OCI-LY7 (cell line): ENCODE measurements around the gene FAM151A. TPM values are rescaled to one million over a fixed set of nuclear protein-coding genes. Genes with fewer than 3 reads are reported as not detected.

Experiments used
- BruUV-seq: library from RNA; stranded (reverse); fragments of 400-500 nt; replicated peaks from 2 replicates; lab custom pipeline; 2021; lab: Mats Ljungman, UMichigan
- CTCF ChIA-PET: fragments of 300-600 bp; sonication (Branson Sonifier 250); formaldehyde crosslinking; loops from one replicate; lab custom pipeline; 2022; ENCODE audit warnings: antibody characterized with exemption; ENCODE audit not compliant: unreplicated experiment; lab: Charles Lee
- POLR2A ChIA-PET: fragments of 300-600 bp; sonication (Branson Sonifier 250); formaldehyde crosslinking; loops from one replicate; lab custom pipeline; 2022; ENCODE audit warnings: antibody characterized with exemption; lab: Charles Lee
- DNase-seq: peaks from one replicate; pipeline ENCODE4 v3.0.0-alpha.2; 2015; ENCODE audit warnings: low spot score
- H2AFZ ChIP-seq: fragments of 200-600 bp; sonication (generic), shearing (Covaris generic); 2 replicates; pipeline ENCODE4 v1.6.1; 2014; ENCODE audit warnings: mild to moderate bottlenecking, antibody characterized with exemption, low read length, moderate library complexity
- H3K27ac ChIP-seq: fragments of 200-600 bp; sonication (generic); 2 replicates; pipeline ENCODE4 v1.5.1; 2014; ENCODE audit warnings: mixed run types, low read depth, mild to moderate bottlenecking, moderate library complexity, low read length, inconsistent platforms; ENCODE audit not compliant: poor library complexity, severe bottlenecking
- H3K36me3 ChIP-seq: fragments of 200-600 bp; sonication (generic); 2 replicates; pipeline ENCODE4 v1.6.1; 2014; ENCODE audit warnings: mild to moderate bottlenecking, antibody characterized with exemption, low read length, moderate library complexity, mixed read lengths; ENCODE audit not compliant: insufficient read depth
- H3K4me1 ChIP-seq: fragments of 200-600 bp; sonication (generic); 2 replicates; pipeline ENCODE4 v1.5.1; 2014; ENCODE audit warnings: mild to moderate bottlenecking, low read length; ENCODE audit not compliant: insufficient read depth, poor library complexity, severe bottlenecking
- H3K4me2 ChIP-seq: fragments of 200-600 bp; sonication (generic); 2 replicates; pipeline ENCODE4 v1.6.1; 2014; ENCODE audit warnings: mild to moderate bottlenecking, low read length
- H3K4me3 ChIP-seq: fragments of 200-600 bp; sonication (generic); 2 replicates; pipeline ENCODE4 v1.5.1; 2014; ENCODE audit warnings: mild to moderate bottlenecking, low read depth, low read length; ENCODE audit not compliant: poor library complexity, severe bottlenecking
- H3K79me2 ChIP-seq: fragments of 200-600 bp; sonication (generic); 2 replicates; pipeline ENCODE4 v1.6.1; 2016; ENCODE audit warnings: low read depth, mild to moderate bottlenecking, low read length, moderate library complexity, mixed read lengths; ENCODE audit not compliant: insufficient read depth
- H3K9me2 ChIP-seq: fragments of 200-600 bp; sonication (generic); 2 replicates; pipeline ENCODE4 v1.6.1; 2016; ENCODE audit warnings: mild to moderate bottlenecking, low read length, mixed read lengths; ENCODE audit not compliant: insufficient read depth
- H3K9me3 ChIP-seq: fragments of 200-600 bp; sonication (generic); 2 replicates; pipeline ENCODE4 v1.6.1; 2014; ENCODE audit warnings: mild to moderate bottlenecking, mixed run types, low read length, mixed read lengths
- H4K20me1 ChIP-seq: fragments of 200-600 bp; sonication (generic); 2 replicates; pipeline ENCODE4 v1.6.1; 2014; ENCODE audit warnings: mild to moderate bottlenecking, antibody characterized with exemption, low read length, moderate library complexity, mixed read lengths; ENCODE audit not compliant: insufficient read depth
- EZH2phosphoT487 ChIP-seq: fragments of 200-600 bp; sonication (generic); IDR thresholded peaks from 2 replicates; pipeline ENCODE4 v1.6.1; 2018; ENCODE audit warnings: low read depth, borderline replicate concordance, mild to moderate bottlenecking, mixed run types, antibody characterized with exemption, low read length, moderate library complexity, mixed read lengths
- intact Hi-C: fragments of 100-400 bp; cut with micrococcal nuclease; formaldehyde crosslinking; loops from one replicate; pipeline ENCODE4 v1.10.0; 2022; ENCODE audit not compliant: unreplicated experiment
- total RNA-seq, 2 experiments: library from RNA; depleted of rRNA in 1 of 2; stranded (reverse); fragments of >200 nt in 1 of 2; shearing (Covaris generic) in 1 of 2; gene quantifications; 2 replicates each; pipeline ENCODE4 v1.2.3, GENCODE V29; 2014 to 2022
- TF ChIP-seq, protein P1 (sequence below): fragments of 200-600 bp; sonication (generic); conservative IDR thresholded peaks from 2 replicates; pipeline ENCODE4 v1.5.1; 2014; ENCODE audit warnings: mild to moderate bottlenecking, antibody characterized with exemption, low read length, moderate library complexity, mixed read lengths

The FAM151A gene
- total RNA-seq, 2 experiments from 2014 or later = not detected

DNA sequence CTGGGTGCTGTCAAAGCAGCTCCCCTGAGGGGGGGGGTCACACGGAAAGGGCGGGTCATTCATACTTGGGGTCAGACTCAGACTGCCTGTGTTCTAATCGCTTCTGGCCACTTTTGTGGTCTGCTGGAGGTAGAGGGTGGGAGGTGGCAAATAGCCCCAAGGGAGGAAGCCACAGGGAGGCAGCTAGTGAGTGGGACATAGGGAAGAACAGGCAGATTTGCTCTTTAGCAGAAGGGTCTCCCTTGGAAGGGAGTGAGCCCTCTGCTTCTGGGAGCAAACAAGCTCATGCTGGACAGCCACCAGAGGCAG lies 50.8 kb downstream of the FAM151A start:
- H2AFZ ChIP-seq = no peak overlapping the region; the same call in 1 of the 2 replicates
- no peaks in the 10 kb centered on the region for H4K20me1 ChIP-seq
- H3K36me3 ChIP-seq = no peaks in the 10 kb centered on the region
- peaks cover 9% of the 10 kb centered on the region for H3K4me1 ChIP-seq
- TF ChIP-seq, protein P1, sequence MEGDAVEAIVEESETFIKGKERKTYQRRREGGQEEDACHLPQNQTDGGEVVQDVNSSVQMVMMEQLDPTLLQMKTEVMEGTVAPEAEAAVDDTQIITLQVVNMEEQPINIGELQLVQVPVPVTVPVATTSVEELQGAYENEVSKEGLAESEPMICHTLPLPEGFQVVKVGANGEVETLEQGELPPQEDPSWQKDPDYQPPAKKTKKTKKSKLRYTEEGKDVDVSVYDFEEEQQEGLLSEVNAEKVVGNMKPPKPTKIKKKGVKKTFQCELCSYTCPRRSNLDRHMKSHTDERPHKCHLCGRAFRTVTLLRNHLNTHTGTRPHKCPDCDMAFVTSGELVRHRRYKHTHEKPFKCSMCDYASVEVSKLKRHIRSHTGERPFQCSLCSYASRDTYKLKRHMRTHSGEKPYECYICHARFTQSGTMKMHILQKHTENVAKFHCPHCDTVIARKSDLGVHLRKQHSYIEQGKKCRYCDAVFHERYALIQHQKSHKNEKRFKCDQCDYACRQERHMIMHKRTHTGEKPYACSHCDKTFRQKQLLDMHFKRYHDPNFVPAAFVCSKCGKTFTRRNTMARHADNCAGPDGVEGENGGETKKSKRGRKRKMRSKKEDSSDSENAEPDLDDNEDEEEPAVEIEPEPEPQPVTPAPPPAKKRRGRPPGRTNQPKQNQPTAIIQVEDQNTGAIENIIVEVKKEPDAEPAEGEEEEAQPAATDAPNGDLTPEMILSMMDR = no peak
- TF ChIP-seq EZH2phosphoT487 = no peak
- intact Hi-C loops = no loop called here
- CTCF ChIA-PET = no interaction called here
- H3K79me2 ChIP-seq = no peaks in the 10 kb centered on the region
- H3K4me3 ChIP-seq = no peak overlapping the region
- BruUV-seq = no TSS peak
- H3K9me3 ChIP-seq = no peaks in the 10 kb centered on the region
- H3K27ac ChIP-seq = no peak overlapping the region
- POLR2A ChIA-PET = interaction anchor here (1.0 kb wide), 1 partner anchor 22 kb away, joined by 3 read pairs; no protein-coding TSS in a partner anchor
- H3K9me2 ChIP-seq = no peaks in the 10 kb centered on the region
- H3K4me2 ChIP-seq = no peak overlapping the region
- no peak for DNase-seq

DNA sequence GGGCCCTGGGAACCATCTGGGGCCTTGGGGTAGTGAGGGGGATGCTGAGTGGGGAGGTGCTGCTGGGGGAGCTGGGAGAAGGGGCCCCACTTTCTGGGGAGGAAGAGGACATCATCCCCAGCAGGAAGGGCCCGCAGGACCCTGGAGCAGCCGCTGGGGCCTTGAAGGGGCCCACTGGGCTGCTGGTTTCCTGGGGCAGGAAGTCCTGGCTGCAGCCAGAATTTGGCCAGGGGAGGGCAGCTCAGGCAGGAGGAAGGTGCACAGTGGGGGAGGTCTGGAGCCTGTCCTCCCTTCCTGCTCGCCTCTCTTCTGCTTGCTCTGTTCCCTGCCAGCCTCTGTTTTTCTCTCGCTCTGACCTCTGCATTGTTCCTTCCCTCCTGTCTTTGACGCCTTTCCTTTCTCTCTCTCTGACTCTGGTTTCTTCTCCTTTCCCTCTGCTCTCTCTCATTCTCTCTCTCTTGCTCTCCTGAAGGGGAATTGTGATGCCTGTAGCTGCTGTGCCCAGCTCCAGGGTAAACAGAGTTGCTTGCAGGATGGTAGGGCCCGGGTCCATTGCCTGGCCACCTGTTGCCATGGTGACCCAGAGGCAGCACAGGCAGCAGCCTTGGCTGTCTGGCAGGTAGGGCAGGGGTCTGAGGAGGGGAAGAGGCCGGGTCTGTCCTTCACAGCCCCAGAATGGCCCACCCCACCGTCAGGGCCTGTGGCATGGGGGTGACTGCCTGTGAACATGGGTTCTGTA lies 51.4 kb downstream of the FAM151A start:
- Histone ChIP-seq H3K36me3 (no peaks in the 10 kb centered on the region), H3K4me2 (no peak overlapping the region), H3K9me3 (no peaks in the 10 kb centered on the region), H3K4me3 (no peak overlapping the region), H2AFZ (no peak overlapping the region; the same call in 1 of the 2 replicates), H3K9me2 (no peaks in the 10 kb centered on the region), H3K27ac (no peak overlapping the region), H4K20me1 (no peaks in the 10 kb centered on the region), H3K4me1 (peaks cover 9% of the 10 kb centered on the region), H3K79me2 (no peaks in the 10 kb centered on the region)
- ChIA-PET CTCF (no interaction called here), POLR2A (interaction anchor here (0.7 to 1.0 kb wide), 2 partner anchors 21 to 54 kb away, joined by 3 to 4 read pairs; no protein-coding TSS in a partner anchor)
- intact Hi-C loops = no loop called here
- BruUV-seq = no TSS peak
- DNase-seq = peak; percentile 10
- TF ChIP-seq, protein P1 = no peak
- no peak for TF ChIP-seq EZH2phosphoT487

DNA sequence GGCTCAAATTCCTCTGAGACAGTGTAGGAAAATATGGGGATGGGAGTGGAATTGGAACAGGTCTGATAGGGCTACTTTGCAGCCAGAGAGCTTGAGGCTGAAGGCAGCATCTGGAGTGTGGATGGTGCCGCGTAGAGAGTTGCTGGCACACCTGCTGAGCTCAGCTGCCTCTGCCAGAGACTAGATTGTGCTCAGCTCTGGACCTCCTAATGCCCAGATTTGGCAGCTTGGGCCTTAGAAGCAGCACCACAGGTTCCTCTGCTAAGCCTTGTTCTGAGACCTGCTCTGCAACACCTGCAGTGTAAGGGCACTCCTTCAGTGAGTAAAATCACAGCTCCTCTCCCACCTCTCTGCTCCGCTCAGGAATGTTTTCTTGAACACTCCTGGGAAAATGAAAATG lies 52.0 kb downstream of the FAM151A start:
- no peak for TF ChIP-seq EZH2phosphoT487
- TF ChIP-seq, protein P1 = no peak
- no peak overlapping the region for H3K27ac ChIP-seq
- 0 out of 2 replicates have a peak overlapping the region, but pooled peaks have one; percentile 7 for H2AFZ ChIP-seq
- no peak overlapping the region for H3K4me2 ChIP-seq
- H3K4me3 ChIP-seq = no peak overlapping the region
- BruUV-seq = no TSS peak
- H3K9me3 ChIP-seq = no peaks in the 10 kb centered on the region
- DNase-seq = no peak
- H3K9me2 ChIP-seq = no peaks in the 10 kb centered on the region
- ChIA-PET POLR2A (interaction anchor here (0.7 kb wide), 1 partner anchor 53 kb away, joined by 4 read pairs; no protein-coding TSS in a partner anchor), CTCF (no interaction called here)
- intact Hi-C loops = no loop called here
- no peaks in the 10 kb centered on the region for H3K79me2 ChIP-seq
- H3K36me3 ChIP-seq = no peaks in the 10 kb centered on the region
- H3K4me1 ChIP-seq = peaks cover 9% of the 10 kb centered on the region
- no peaks in the 10 kb centered on the region for H4K20me1 ChIP-seq
